B cell (primary cell): ENCODE results near the gene CRTC1. TPM values are rescaled to one million over a fixed set of nuclear protein-coding genes. Genes with fewer than 3 reads are reported as not detected.

ENCODE experiments used
- ATAC-seq: fragments of 200-7000 bp; cut with Tn5 transposase; one replicate; pipeline ENCODE4 v1.10.0; 2021; ENCODE audit warnings: low read depth, mild to moderate bottlenecking, moderate number of reproducible peaks, moderate library complexity
- CTCF ChIA-PET: fragments of 350-600 bp; sonication (Branson Sonifier 250); formaldehyde crosslinking; loops from one replicate; lab custom pipeline; 2021; ENCODE audit warnings: antibody characterized with exemption, inconsistent platforms; lab: Charles Lee
- POLR2A ChIA-PET: fragments of 350-600 bp; sonication (Branson Sonifier 250); formaldehyde crosslinking; loops from one replicate; lab custom pipeline; 2021; ENCODE audit warnings: antibody characterized with exemption; lab: Charles Lee
- DNase-seq: peaks from one replicate; pipeline ENCODE4 v3.0.0; 2013
- H2AFZ ChIP-seq: 2 replicates; pipeline ENCODE4 v1.6.1; 2012; ENCODE audit warnings: mild to moderate bottlenecking, low read depth, low read length; ENCODE audit not compliant: insufficient read depth, poor library complexity, severe bottlenecking
- H3K27ac ChIP-seq, 2 donors: 1 replicate in 1 of 2; 2 replicates in 1 of 2; pipeline ENCODE4 v1.5.1; 2012 to 2013; ENCODE audit warnings: low read length in 2 of 2, mild to moderate bottlenecking in 2 of 2, moderate library complexity in 1 of 2
- H3K27me3 ChIP-seq, 4 experiments: fragments of 200-600 bp in 1 of 4; sonication (generic) in 1 of 4; replicated peaks in 1 of 4; 1 replicate in 2 of 4; 2 replicates in 2 of 4; pipeline versions ENCODE4 v1.6.1 to v1.7.0; 2013 to 2016; ENCODE audit warnings: low read length in 3 of 4, mild to moderate bottlenecking in 2 of 4, mixed read lengths in 1 of 4, moderate library complexity in 1 of 4; ENCODE audit not compliant: insufficient read depth in 4 of 4, control insufficient read depth in 3 of 4; ENCODE audit errors: control extremely low read depth in 1 of 4
- H3K36me3 ChIP-seq, 2 experiments: replicated peaks in 1 of 2; 1 replicate in 1 of 2; 2 replicates in 1 of 2; pipeline versions ENCODE4 v1.6.1 to v1.7.1; 2013; ENCODE audit warnings: low read length in 1 of 2; ENCODE audit not compliant: insufficient read depth in 2 of 2, control insufficient read depth in 1 of 2; ENCODE audit errors: control extremely low read depth in 1 of 2, extremely low read depth in 1 of 2
- H3K4me1 ChIP-seq, 2 donors: fragments of 200-600 bp in 1 of 2; sonication (generic) in 1 of 2; 1 replicate in 1 of 2; 2 replicates in 1 of 2; pipeline versions ENCODE4 v1.5.1 to v1.6.1; 2013 to 2017; ENCODE audit warnings: low read length in 2 of 2; ENCODE audit not compliant: control insufficient read depth in 2 of 2, insufficient read depth in 2 of 2
- H3K4me2 ChIP-seq: replicated peaks from 2 replicates; pipeline ENCODE3; 2012; ENCODE audit warnings: mild to moderate bottlenecking, low read depth, low read length; ENCODE audit not compliant: poor library complexity, severe bottlenecking
- H3K4me3 ChIP-seq, 5 experiments: fragments of 200-600 bp in 1 of 5; sonication (generic) in 1 of 5; 1 replicate in 3 of 5; 2 replicates in 2 of 5; pipeline versions ENCODE4 v1.5.1 to v1.7.0; 2011 to 2016; ENCODE audit warnings: low read length in 4 of 5, mild to moderate bottlenecking in 4 of 5, low read depth in 2 of 5, control low read depth in 1 of 5, moderate library complexity in 1 of 5; ENCODE audit not compliant: insufficient read depth in 1 of 5; ENCODE audit errors: control extremely low read depth in 1 of 5, extremely low read depth in 1 of 5
- H3K79me2 ChIP-seq: fragments of 200-600 bp; sonication (generic); one replicate; pipeline ENCODE4 v1.6.0; 2016; ENCODE audit warnings: low read length; ENCODE audit not compliant: control insufficient read depth, insufficient read depth
- H3K9ac ChIP-seq: fragments of 200-600 bp; sonication (generic); 2 replicates; pipeline ENCODE4 v1.6.1; 2017; ENCODE audit warnings: mild to moderate bottlenecking, low read length, moderate library complexity
- H3K9me3 ChIP-seq, 3 donors: one replicate each; pipeline versions ENCODE4 v1.6.1 to v1.7.1; 2013; ENCODE audit warnings: low read length in 2 of 3; ENCODE audit not compliant: control insufficient read depth in 2 of 3, insufficient read depth in 1 of 3; ENCODE audit errors: control extremely low read depth in 1 of 3
- H4K20me1 ChIP-seq: 2 replicates; pipeline ENCODE4 v1.6.0; 2012; ENCODE audit warnings: mild to moderate bottlenecking, low read length; ENCODE audit not compliant: insufficient read depth, control insufficient read depth, poor library complexity, severe bottlenecking
- H3K27ac Mint-ChIP-seq: one replicate; pipeline ENCODE4 v1.8.0; 2021; ENCODE audit warnings: mixed read lengths
- H3K27me3 Mint-ChIP-seq: one replicate; pipeline ENCODE4 v1.8.0; 2021; ENCODE audit warnings: mixed read lengths
- H3K4me1 Mint-ChIP-seq: one replicate; pipeline ENCODE4 v1.8.0; 2021; ENCODE audit warnings: mixed read lengths
- H3K4me3 Mint-ChIP-seq: one replicate; pipeline ENCODE4 v1.8.0; 2021; ENCODE audit warnings: mixed read lengths
- H3K9me3 Mint-ChIP-seq: one replicate; pipeline ENCODE4 v1.8.0; 2022; ENCODE audit warnings: mixed read lengths; ENCODE audit not compliant: insufficient read depth
- EZH2 ChIP-seq: IDR thresholded peaks from 2 replicates; pipeline ENCODE4 v1.6.1; 2012; ENCODE audit warnings: borderline replicate concordance, low read depth, mild to moderate bottlenecking, moderate library complexity, low read length; ENCODE audit not compliant: insufficient read depth, poor library complexity, severe bottlenecking
- WGBS: methylation state at CpG from one replicate; pipeline ENCODE4 v1.1.5; 2013; ENCODE audit warnings: missing lambda C conversion rate; ENCODE audit not compliant: insufficient coverage; 5-methylcytosine and 5-hydroxymethylcytosine counted together
- intact Hi-C: fragments of 100-400 bp; cut with micrococcal nuclease; formaldehyde crosslinking; loops from one replicate; pipeline ENCODE4 v1.10.0; 2022
- polyA plus RNA-seq: library from polyadenylated mRNA; depleted of rRNA; stranded (reverse); fragments of >200 nt; gene quantifications from 2 replicates; pipeline ENCODE4 v1.2.3, GENCODE V29; 2012
- total RNA-seq, 2 donors: library from RNA; stranded (reverse); fragments of 120-200 nt in 1 of 2; gene quantifications; 1 replicate in 1 of 2; 2 replicates in 1 of 2; pipeline versions ENCODE4 v1.2.3 to v1.2.4, GENCODE V29; 2013 to 2022
- TF ChIP-seq, protein P1 (sequence below): fragments of 200-600 bp; IDR thresholded peaks from one replicate; pipeline ENCODE4 v1.8.0; 2022; ENCODE audit warnings: antibody characterized with exemption, mild to moderate bottlenecking

Gene CRTC1
- total and polyA plus RNA-seq, 2 donors (not counting 1 experiment from before 2014, with no cell fraction given): 15.9 to 30.1 TPM

- peaks cover 5% of the 10 kb centered on the region for H3K27me3 Mint-ChIP-seq
- 83% methylated on average over 2 of the region's 9 CpGs for WGBS
- no peak for TF ChIP-seq EZH2
- TF ChIP-seq, protein P1, sequence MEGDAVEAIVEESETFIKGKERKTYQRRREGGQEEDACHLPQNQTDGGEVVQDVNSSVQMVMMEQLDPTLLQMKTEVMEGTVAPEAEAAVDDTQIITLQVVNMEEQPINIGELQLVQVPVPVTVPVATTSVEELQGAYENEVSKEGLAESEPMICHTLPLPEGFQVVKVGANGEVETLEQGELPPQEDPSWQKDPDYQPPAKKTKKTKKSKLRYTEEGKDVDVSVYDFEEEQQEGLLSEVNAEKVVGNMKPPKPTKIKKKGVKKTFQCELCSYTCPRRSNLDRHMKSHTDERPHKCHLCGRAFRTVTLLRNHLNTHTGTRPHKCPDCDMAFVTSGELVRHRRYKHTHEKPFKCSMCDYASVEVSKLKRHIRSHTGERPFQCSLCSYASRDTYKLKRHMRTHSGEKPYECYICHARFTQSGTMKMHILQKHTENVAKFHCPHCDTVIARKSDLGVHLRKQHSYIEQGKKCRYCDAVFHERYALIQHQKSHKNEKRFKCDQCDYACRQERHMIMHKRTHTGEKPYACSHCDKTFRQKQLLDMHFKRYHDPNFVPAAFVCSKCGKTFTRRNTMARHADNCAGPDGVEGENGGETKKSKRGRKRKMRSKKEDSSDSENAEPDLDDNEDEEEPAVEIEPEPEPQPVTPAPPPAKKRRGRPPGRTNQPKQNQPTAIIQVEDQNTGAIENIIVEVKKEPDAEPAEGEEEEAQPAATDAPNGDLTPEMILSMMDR: no peak
- H3K9me3 Mint-ChIP-seq: no peaks in the 10 kb centered on the region
- H3K4me1 ChIP-seq: no peaks in the 10 kb centered on the region
- no peaks in the 10 kb centered on the region for H4K20me1 ChIP-seq
- H3K27ac ChIP-seq: no peak overlapping the region
- H3K4me2 ChIP-seq: no peak overlapping the region
- H3K9ac ChIP-seq: no peak overlapping the region
- ATAC-seq: no peak
- ChIA-PET CTCF (no interaction called here), POLR2A (no interaction called here)
- H3K9me3 ChIP-seq: no peaks in the 10 kb centered on the region
- H3K4me3 Mint-ChIP-seq: no peak overlapping the region
- no peak overlapping the region for H2AFZ ChIP-seq
- H3K4me3 ChIP-seq: no peak overlapping the region
- no peak for DNase-seq
- no peaks in the 10 kb centered on the region for H3K36me3 ChIP-seq
- H3K4me1 Mint-ChIP-seq: no peaks in the 10 kb centered on the region
- H3K79me2 ChIP-seq: no peaks in the 10 kb centered on the region
- intact Hi-C loops: no loop called here
- H3K27me3 ChIP-seq: peaks cover 0 to 4% (median 0%) of the 10 kb centered on the region in 4 experiments
- H3K27ac Mint-ChIP-seq: no peak overlapping the region
Observed at GRCh38 chr19:18817574-18817973, 134.1 kb downstream of the CRTC1 start.

DNA sequence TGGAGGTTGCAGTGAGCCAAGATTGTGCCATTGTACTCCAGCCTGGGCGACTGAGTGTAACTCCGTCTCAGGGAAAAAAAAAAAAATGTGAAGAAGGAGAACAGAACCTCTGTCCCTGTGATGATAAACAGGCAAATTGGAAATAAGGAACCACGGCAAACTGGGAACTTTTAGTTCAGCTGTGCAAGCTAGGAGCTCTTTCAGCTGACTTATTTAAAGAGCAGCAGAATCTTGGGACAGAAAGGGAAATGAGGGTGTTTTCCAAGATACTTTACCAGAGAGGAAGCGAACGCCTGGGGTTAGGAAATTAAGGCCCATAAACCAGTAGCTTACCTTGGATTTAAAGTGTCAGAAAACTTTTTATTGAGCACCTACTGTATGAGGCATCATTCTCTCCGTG, 145.3 kb downstream of the CRTC1 start:
- Histone ChIP-seq H3K4me2 (no peak overlapping the region), H3K27me3 (no peaks in the 10 kb centered on the region), H3K9me3 (peaks cover 2 to 22% (median 6%) of the 10 kb centered on the region in 3 donors), H3K27ac (no peak overlapping the region), H2AFZ (no peak overlapping the region), H4K20me1 (peaks cover 16% of the 10 kb centered on the region), H3K4me3 (no peak overlapping the region), H3K9ac (no peak overlapping the region), H3K79me2 (peaks cover 19% of the 10 kb centered on the region), H3K4me1 (peaks cover 15 to 19% of the 10 kb centered on the region in 2 donors), H3K36me3 (peaks cover 0 to 3% of the 10 kb centered on the region in 2 experiments)
- Mint-ChIP-seq H3K27me3 (peaks cover 8% of the 10 kb centered on the region), H3K27ac (no peak overlapping the region), H3K9me3 (no peaks in the 10 kb centered on the region), H3K4me3 (no peak overlapping the region), H3K4me1 (peaks cover 12% of the 10 kb centered on the region)
- intact Hi-C loops: no loop called here
- TF ChIP-seq, protein P1: no peak
- no peak for TF ChIP-seq EZH2
- ATAC-seq: no peak
- WGBS: 52% methylated on average over 3 of the region's 6 CpGs
- ChIA-PET POLR2A (no interaction called here), CTCF (interaction anchor here (1.1 kb wide), 1 partner anchor 19 kb away, joined by 3 read pairs; no protein-coding TSS in a partner anchor)
- DNase-seq: no peak
